ENCODE data around the gene DLEC1. TPM values are rescaled to one million over a fixed set of nuclear protein-coding genes. Genes with fewer than 3 reads are reported as not detected.

The DLEC1 gene
- total and polyA plus RNA-seq, 9 of the 15 experiments (the other 6 are each of a cell fraction or from before 2014, with no cell fraction given), result 0.07 to 0.08 TPM; not detected in 7

DNA sequence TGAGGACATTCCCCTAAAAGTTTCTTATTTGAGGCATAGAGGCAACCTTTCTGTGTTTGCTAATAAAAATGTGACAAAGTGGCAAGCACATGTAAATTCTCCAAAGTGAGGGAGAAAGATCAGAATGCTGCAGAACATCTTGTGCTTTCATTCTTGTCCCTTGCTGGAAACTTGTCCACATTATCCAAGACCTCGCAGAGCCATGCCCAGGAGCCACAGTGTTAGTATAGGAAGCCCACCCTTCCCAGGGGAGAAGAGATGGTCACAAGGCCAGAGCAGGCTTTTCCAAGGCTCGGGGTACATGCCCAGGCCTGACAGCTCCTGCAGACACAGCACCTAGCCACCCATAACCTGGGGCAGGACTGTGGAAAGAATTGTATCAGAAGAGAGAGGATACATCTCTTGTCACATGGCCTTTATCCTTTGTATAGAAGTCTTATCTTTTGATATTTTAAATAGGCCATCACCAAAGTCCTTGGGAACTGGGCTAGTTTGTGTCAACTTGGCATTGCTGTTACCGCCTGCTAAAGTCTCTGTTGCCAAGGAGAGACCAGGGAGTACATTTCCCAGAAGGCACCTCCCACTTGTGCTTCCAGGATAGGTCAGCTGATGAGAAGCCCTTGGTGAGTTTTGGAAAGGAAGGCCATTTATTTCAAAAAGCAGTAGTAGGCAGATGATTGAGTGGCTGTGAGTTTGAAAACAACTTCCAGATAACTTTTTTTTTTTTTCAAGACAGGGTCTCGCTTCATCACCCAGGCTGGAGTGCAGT is 10.5 kb downstream of the DLEC1 start:
- Histone ChIP-seq H2AFZ (ENCODE audit: low read depth, low read length) (no peak overlapping the region), H3K9me3 (replicated peaks; ENCODE audit: control insufficient read depth, insufficient read depth, low read depth, low read length) (no peaks in the 10 kb centered on the region), H3K4me2 (ENCODE audit: insufficient read depth, low read length) (no peak overlapping the region), H3K79me2 (ENCODE audit: control insufficient read depth, insufficient read depth, low read length) (no peaks in the 10 kb centered on the region), H3K36me3 (ENCODE audit: control insufficient read depth, insufficient read depth, low read length) (no peaks in the 10 kb centered on the region), H3K4me1 (replicated peaks in 1 of 2; ENCODE audit: control insufficient read depth in 2 of 2, insufficient read depth in 2 of 2, low read length in 2 of 2) (peaks cover 0 to 3% of the 10 kb centered on the region in 2 experiments; a peak in 1 of 5 replicates), H3K27ac (ENCODE audit: extremely low read depth, low read depth, low read length) (no peak overlapping the region), H3K4me3 (no peak overlapping the region), H4K20me1 (replicated peaks; ENCODE audit: control insufficient read depth, insufficient read depth, low read length) (no peaks in the 10 kb centered on the region), H3K9ac (ENCODE audit: insufficient read depth in 1 of 2, low read depth in 2 of 2, low read length in 2 of 2) (no peak overlapping the region), H3K27me3 (ENCODE audit: control insufficient read depth in 2 of 2, insufficient read depth in 2 of 2, low read length in 2 of 2) (peaks cover 50 to 56% of the 10 kb centered on the region in 2 experiments), H3K9me1 (ENCODE audit: control insufficient read depth, insufficient read depth, low read length) (no peaks in the 10 kb centered on the region)
- intact Hi-C loops (cut with micrococcal nuclease), result no loop called here
- no peak for ATAC-seq
- CTCF ChIA-PET (ENCODE audit: low intra/inter-chr PET ratio), result no interaction called here
- no peak for FAIRE-seq
- 0% methylated on average over 4 of the region's 4 CpGs for WGBS (ENCODE audit: insufficient coverage, low coverage, missing lambda C conversion rate)
- POLR2A ChIA-PET, result no interaction called here
- BruUV-seq (replicated peaks), result no TSS peak
- in situ Hi-C loops (cut with MboI), result no loop called here
- TF ChIP-seq PURB (CRISPR knock-in tag; IDR thresholded peaks at IDR 0.05; ENCODE audit: low read depth), result no peak
- no peak for TF ChIP-seq YBX1 (IDR thresholded peaks at IDR 0.05)
- TF ChIP-seq ETV5 (CRISPR knock-in tag; IDR thresholded peaks at IDR 0.05; ENCODE audit: low read depth), result no peak
- no peak for TF ChIP-seq BRD9 (IDR thresholded peaks at IDR 0.05; ENCODE audit: low read depth, partially characterized antibody)
- TF ChIP-seq MTA2 (IDR thresholded peaks at IDR 0.05; ENCODE audit: low read depth), result no peak
- TF ChIP-seq SMARCA4 (IDR thresholded peaks at IDR 0.05), result no peak
- TF ChIP-seq NFE2 (IDR thresholded peaks at IDR 0.05; ENCODE audit: low read depth), result no peak
- no peak for TF ChIP-seq MECOM (CRISPR knock-in tag; IDR thresholded peaks at IDR 0.05)
- TF ChIP-seq ETS2 (tag; IDR thresholded peaks at IDR 0.05; ENCODE audit: borderline replicate concordance, poor library complexity, severe bottlenecking), result no peak
- no peak for TF ChIP-seq ZNF124 (CRISPR knock-in tag; IDR thresholded peaks at IDR 0.05)
- no peak for TF ChIP-seq EHMT2 (IDR thresholded peaks at IDR 0.05)
- no peak for TF ChIP-seq RBFOX2 (IDR thresholded peaks at IDR 0.05; ENCODE audit: low read depth, low read length)
- TF ChIP-seq ZKSCAN8 (CRISPR knock-in tag; IDR thresholded peaks at IDR 0.05), result no peak
- TF ChIP-seq HNRNPLL (IDR thresholded peaks at IDR 0.05; ENCODE audit: low read depth, low read length, poor library complexity, severe bottlenecking), result no peak
- no peak for TF ChIP-seq HMG20A (CRISPR knock-in tag; conservative IDR thresholded peaks at IDR 0.05)
- no peak for TF ChIP-seq ZNF354B (CRISPR knock-in tag; IDR thresholded peaks at IDR 0.05)
- TF ChIP-seq BHLHE40 (IDR thresholded peaks at IDR 0.05; ENCODE audit: low read length), result no peak
- TF ChIP-seq ZNF121 (CRISPR knock-in tag; conservative IDR thresholded peaks at IDR 0.05), result no peak
- TF ChIP-seq, protein P1, sequence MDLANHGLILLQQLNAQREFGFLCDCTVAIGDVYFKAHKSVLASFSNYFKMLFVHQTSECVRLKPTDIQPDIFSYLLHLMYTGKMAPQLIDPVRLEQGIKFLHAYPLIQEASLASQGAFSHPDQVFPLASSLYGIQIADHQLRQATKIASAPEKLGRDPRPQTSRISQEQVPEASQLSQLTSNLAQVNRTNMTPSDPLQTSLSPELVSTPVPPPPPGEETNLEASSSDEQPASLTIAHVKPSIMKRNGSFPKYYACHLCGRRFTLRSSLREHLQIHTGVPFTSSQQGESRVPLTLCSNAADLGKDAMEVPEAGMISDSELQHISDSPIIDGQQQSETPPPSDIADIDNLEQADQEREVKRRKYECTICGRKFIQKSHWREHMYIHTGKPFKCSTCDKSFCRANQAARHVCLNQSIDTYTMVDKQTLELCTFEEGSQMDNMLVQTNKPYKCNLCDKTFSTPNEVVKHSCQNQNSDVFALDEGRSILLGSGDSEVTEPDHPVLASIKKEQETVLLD (IDR thresholded peaks at IDR 0.05), result no peak
- no peak for DNase-seq (ENCODE audit: extremely low read depth in 1 of 4, low spot score in 3 of 4)
